ENCODE data around the gene NTNG1. TPM values are rescaled to one million over a fixed set of nuclear protein-coding genes. Genes with fewer than 3 reads are reported as not detected.

The NTNG1 gene
- total and polyA plus RNA-seq, 2 of the 8 experiments (the other 6 are each of a cell fraction or from before 2014, with no cell fraction given) = 1.2 to 4.1 TPM

DNA sequence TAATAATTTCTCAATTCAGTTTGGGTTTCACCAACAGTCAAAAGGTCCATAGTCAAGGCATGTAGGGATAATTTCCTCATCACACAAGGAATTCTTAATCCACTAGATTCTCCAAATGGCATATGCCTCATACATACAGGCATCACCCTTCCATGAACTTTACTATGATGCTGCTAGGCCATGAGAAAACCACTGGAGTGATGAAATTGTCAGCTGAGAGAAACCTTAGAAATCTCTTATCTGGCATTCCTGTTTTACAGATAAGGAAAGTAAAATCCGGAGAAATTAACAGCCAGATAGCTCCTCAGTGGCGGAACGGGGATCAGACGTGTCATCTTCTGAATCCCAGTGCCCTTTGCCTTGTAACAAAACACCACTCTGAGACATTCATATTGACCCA, 274.4 kb downstream of the NTNG1 start:
- Histone ChIP-seq H4K5ac (ENCODE audit: insufficient read length, low read depth, low read length) (no peak overlapping the region), H3K9me3 (ENCODE audit: insufficient read depth in 2 of 2, low read depth in 1 of 2, low read length in 1 of 2) (no peaks in the 10 kb centered on the region), H3K23me2 (ENCODE audit: low read depth, low read length) (no peaks in the 10 kb centered on the region), H3K18ac (ENCODE audit: extremely low read depth, low read length) (no peak overlapping the region), H3K9ac (replicated peaks in 1 of 4; ENCODE audit: extremely low read depth in 1 of 4, low read depth in 3 of 4, low read length in 3 of 4) (no peak overlapping the region), H4K91ac (replicated peaks; ENCODE audit: insufficient read length, low read length) (no peak overlapping the region), H3K4me2 (ENCODE audit: insufficient read depth in 1 of 2, low read depth in 2 of 2, low read length in 2 of 2) (no peak overlapping the region), H3K56ac (replicated peaks; ENCODE audit: insufficient read length, low read depth, low read length) (no peak overlapping the region), H2AFZ (ENCODE audit: low read length) (no peak overlapping the region), H3K79me2 (ENCODE audit: control insufficient read depth in 1 of 2, insufficient read depth in 2 of 2, low read length in 2 of 2) (no peaks in the 10 kb centered on the region), H3K79me1 (ENCODE audit: low read depth, low read length) (no peaks in the 10 kb centered on the region), H2BK120ac (replicated peaks; ENCODE audit: low read depth, low read length) (no peak overlapping the region), H3K14ac (ENCODE audit: insufficient read length) (no peak overlapping the region), H2BK12ac (ENCODE audit: low read depth, low read length) (no peak overlapping the region), H3K36me3 (ENCODE audit: control insufficient read depth in 2 of 4, insufficient read depth in 4 of 4, low read length in 3 of 4) (no peaks in the 10 kb centered on the region), H3K27ac (ENCODE audit: low read depth, low read length) (no peak overlapping the region), H2AK5ac (ENCODE audit: low read depth, low read length) (no peak overlapping the region), H3K27me3 (replicated peaks in 1 of 4; ENCODE audit: control insufficient read depth in 3 of 4, extremely low read depth in 1 of 4, insufficient read depth in 3 of 4, low read length in 3 of 4) (no peaks in the 10 kb centered on the region), H2BK20ac (ENCODE audit: low read length) (no peak overlapping the region), H3K23ac (ENCODE audit: insufficient read length) (no peak overlapping the region), H4K20me1 (replicated peaks in 1 of 2; ENCODE audit: control insufficient read depth in 1 of 2, insufficient read depth in 2 of 2, low read length in 2 of 2) (no peaks in the 10 kb centered on the region), H2BK5ac (ENCODE audit: low read depth, low read length) (no peak overlapping the region), H3K4me3 (ENCODE audit: extremely low read depth in 1 of 4, insufficient read depth in 2 of 4, low read depth in 3 of 4, low read length in 4 of 4) (no peak overlapping the region), H2BK15ac (ENCODE audit: low read length) (no peak overlapping the region), H4K8ac (ENCODE audit: extremely low read depth, insufficient read depth, low read length) (no peak overlapping the region), H3K4me1 (replicated peaks in 1 of 4; ENCODE audit: control insufficient read depth in 3 of 4, insufficient read depth in 4 of 4, low read length in 3 of 4) (peaks cover 0 to 8% (median 0%) of the 10 kb centered on the region in 4 experiments; a peak in 1 of 7 replicates), H3K4ac (replicated peaks; ENCODE audit: insufficient read length, low read depth, low read length) (no peak overlapping the region)
- no peak for FAIRE-seq
- CTCF ChIA-PET (ENCODE audit: partially characterized antibody) = interaction anchor here (1.0 kb wide), 1 partner anchor 9 kb away, joined by 3 read pairs; no protein-coding TSS in a partner anchor
- POLR2A ChIA-PET (ENCODE audit: partially characterized antibody) = no interaction called here
- TF ChIP-seq RFX5 (IDR thresholded peaks at IDR 0.05; ENCODE audit: borderline replicate concordance, low read depth, low read length) = no peak
- TF ChIP-seq SP1 (IDR thresholded peaks at IDR 0.05; ENCODE audit: low read depth, low read length) = no peak
- no peak for TF ChIP-seq CBX8 (IDR thresholded peaks at IDR 0.05; ENCODE audit: borderline replicate concordance, low read depth, low read length)
- no peak for TF ChIP-seq POU5F1 (IDR thresholded peaks at IDR 0.05; ENCODE audit: low read depth, low read length)
- no peak for TF ChIP-seq TEAD4 (IDR thresholded peaks at IDR 0.05; ENCODE audit: low read depth, low read length)
- TF ChIP-seq JUND (IDR thresholded peaks at IDR 0.05; ENCODE audit: low read length) = no peak
- TF ChIP-seq BRCA1 (IDR thresholded peaks at IDR 0.05; ENCODE audit: low read depth, low read length) = no peak
- no peak for TF ChIP-seq MAFK (IDR thresholded peaks at IDR 0.05; ENCODE audit: low read depth, low read length)
- TF ChIP-seq HDAC6 (IDR thresholded peaks at IDR 0.05; ENCODE audit: low read depth, low read length) = no peak
- no peak for TF ChIP-seq SIRT6 (IDR thresholded peaks at IDR 0.05; ENCODE audit: low read length)
- WGBS, 2 experiments (ENCODE audit: extremely low coverage in 1 of 2, insufficient coverage in 1 of 2, insufficient read length in 1 of 2, insufficient replicate concordance in 2 of 2, low coverage in 1 of 2, low lambda C conversion rate in 2 of 2, missing lambda C conversion rate in 1 of 2) = 98% methylated on average over 4 of the region's 4 CpGs; no CpG with 5 or more reads in 1 of the 2 experiments
- DNase-seq (ENCODE audit: low read depth in 1 of 2, low spot score in 2 of 2) = no peak
